Esophagus squamous epithelium (tissue), 5 donors: ENCODE data around the gene UNC5CL. TPM values are rescaled to one million over a fixed set of nuclear protein-coding genes. Genes with fewer than 3 reads are reported as not detected.

ENCODE experiments used
- DNase-seq: peaks from one replicate; lab custom pipeline; 2025; lab: John Stamatoyannopoulos, UW
- H3K27ac ChIP-seq, 4 donors: fragments of 200-600 bp; sonication (generic); one replicate each; pipeline ENCODE4 v1.5.1; 2016 to 2019; ENCODE audit warnings: mild to moderate bottlenecking in 1 of 4
- H3K27me3 ChIP-seq, 4 donors: fragments of 200-600 bp; sonication (generic); 1 replicate in 3 of 4; 2 replicates in 1 of 4; pipeline versions ENCODE4 v1.5.1 to v1.6.0; 2017 to 2021; ENCODE audit warnings: antibody characterized with exemption in 1 of 4
- H3K36me3 ChIP-seq, 3 donors: fragments of 200-600 bp; sonication (generic); one replicate each; pipeline ENCODE4 v1.5.1; 2016 to 2019
- H3K4me1 ChIP-seq, 3 donors: fragments of 200-600 bp; sonication (generic); one replicate each; pipeline ENCODE4 v1.5.1; 2017 to 2019
- H3K4me3 ChIP-seq, 4 donors: fragments of 200-600 bp; sonication (generic); 1 replicate in 3 of 4; 2 replicates in 1 of 4; pipeline ENCODE4 v1.5.1; 2016 to 2019; ENCODE audit warnings: mild to moderate bottlenecking in 2 of 4, moderate library complexity in 1 of 4
- H3K9me3 ChIP-seq, 3 donors: fragments of 200-600 bp; sonication (generic); one replicate each; pipeline ENCODE4 v1.5.1; 2016 to 2019
- POLR2A ChIP-seq, 4 donors: fragments of 450-650 bp; IDR thresholded peaks; one replicate each; pipeline ENCODE4 v1.6.1; 2017; ENCODE audit warnings: antibody characterized with exemption in 4 of 4, mild to moderate bottlenecking in 4 of 4, moderate library complexity in 3 of 4
- WGBS, 2 donors: methylation state at CpG; one replicate each; pipeline ENCODE4 v1.1.5; 2018; 5-methylcytosine and 5-hydroxymethylcytosine counted together
- intact Hi-C: fragments of 100-400 bp; cut with DNase I; formaldehyde crosslinking; loops from one replicate; pipeline ENCODE4 v1.15.0; 2022
- total RNA-seq, 4 donors: library from RNA; depleted of rRNA; stranded (reverse); fragments of >200 nt; gene quantifications; one replicate each; pipeline ENCODE4 v1.1.0, GENCODE V29; 2016
- TF ChIP-seq, protein P1 (sequence below), 6 experiments: fragments of 450-650 bp in 4 of 6; fragments of 200-600 bp in 2 of 6; sonication (generic) in 2 of 6; IDR thresholded peaks; one replicate each; pipeline ENCODE4 v1.5.1; 2016 to 2019; ENCODE audit warnings: antibody characterized with exemption in 6 of 6, mild to moderate bottlenecking in 4 of 6, moderate library complexity in 4 of 6
- donor health status: DM: yes; HTN: yes; CAD: no.

Gene UNC5CL
- total RNA-seq, 4 donors from 2014 or later: 0.42 to 1.2 (median 0.81) TPM

DNA sequence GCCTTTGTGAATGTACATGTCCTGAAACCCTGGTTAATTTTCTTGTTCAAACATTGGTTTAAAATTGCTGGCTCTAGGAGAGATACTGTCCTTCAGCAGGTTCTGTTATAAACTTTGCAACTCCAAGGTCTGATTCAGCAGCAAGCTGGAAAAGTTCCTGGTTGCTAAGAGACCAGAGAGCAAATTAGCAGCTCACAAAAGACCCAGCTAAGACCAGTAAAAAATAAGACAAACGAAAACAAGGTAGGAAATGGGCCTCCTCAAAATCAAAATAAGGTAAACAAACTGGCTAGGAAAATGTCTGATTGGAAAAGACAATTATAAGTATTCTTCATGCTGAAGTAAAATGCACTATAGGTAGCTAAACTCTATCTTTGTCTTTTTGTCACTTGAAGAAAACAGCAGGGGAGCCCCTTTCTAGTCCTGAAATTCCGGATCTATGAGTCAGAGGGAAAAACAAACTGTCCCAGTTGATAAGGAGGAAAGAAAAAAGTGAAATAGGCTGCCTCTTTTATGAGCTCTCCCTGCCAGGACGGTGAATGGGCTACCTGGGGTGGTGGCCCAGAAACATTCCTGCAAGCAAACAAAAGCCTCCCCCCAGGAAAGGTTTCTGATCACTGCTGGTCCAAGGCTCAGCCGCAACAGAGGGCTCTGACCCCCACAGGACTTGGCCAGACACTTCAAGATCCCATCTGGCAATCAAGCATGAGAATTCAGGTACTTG, 41.6 kb downstream of the UNC5CL start:
- H3K27ac ChIP-seq: peak overlapping the region in 1 of 4 donors; percentile 12
- H3K36me3 ChIP-seq: no peaks in the 10 kb centered on the region
- no peaks in the 10 kb centered on the region for H3K9me3 ChIP-seq
- TF ChIP-seq POLR2A (IDR thresholded peaks at IDR 0.05): no peak
- TF ChIP-seq, protein P1, sequence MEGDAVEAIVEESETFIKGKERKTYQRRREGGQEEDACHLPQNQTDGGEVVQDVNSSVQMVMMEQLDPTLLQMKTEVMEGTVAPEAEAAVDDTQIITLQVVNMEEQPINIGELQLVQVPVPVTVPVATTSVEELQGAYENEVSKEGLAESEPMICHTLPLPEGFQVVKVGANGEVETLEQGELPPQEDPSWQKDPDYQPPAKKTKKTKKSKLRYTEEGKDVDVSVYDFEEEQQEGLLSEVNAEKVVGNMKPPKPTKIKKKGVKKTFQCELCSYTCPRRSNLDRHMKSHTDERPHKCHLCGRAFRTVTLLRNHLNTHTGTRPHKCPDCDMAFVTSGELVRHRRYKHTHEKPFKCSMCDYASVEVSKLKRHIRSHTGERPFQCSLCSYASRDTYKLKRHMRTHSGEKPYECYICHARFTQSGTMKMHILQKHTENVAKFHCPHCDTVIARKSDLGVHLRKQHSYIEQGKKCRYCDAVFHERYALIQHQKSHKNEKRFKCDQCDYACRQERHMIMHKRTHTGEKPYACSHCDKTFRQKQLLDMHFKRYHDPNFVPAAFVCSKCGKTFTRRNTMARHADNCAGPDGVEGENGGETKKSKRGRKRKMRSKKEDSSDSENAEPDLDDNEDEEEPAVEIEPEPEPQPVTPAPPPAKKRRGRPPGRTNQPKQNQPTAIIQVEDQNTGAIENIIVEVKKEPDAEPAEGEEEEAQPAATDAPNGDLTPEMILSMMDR (IDR thresholded peaks at IDR 0.05): no peak
- intact Hi-C loops: no loop called here
- no peak overlapping the region for H3K4me3 ChIP-seq
- H3K27me3 ChIP-seq: peaks cover 0 to 2% (median 0%) of the 10 kb centered on the region in 4 donors
- WGBS, 2 donors: 38 to 47% methylated on average over 3 of the region's 4 CpGs
- H3K4me1 ChIP-seq: peaks cover 0 to 22% (median 4%) of the 10 kb centered on the region in 3 donors
- DNase-seq: no peak

GRCh38 chr6:40996591-40997233, 42.3 kb downstream of the UNC5CL start:
- intact Hi-C loops: no loop called here
- Histone ChIP-seq H3K4me1 (peaks cover 0 to 22% (median 4%) of the 10 kb centered on the region in 3 donors), H3K27ac (peak overlapping the region in 1 of 4 donors; percentile 12), H3K9me3 (no peaks in the 10 kb centered on the region), H3K4me3 (no peak overlapping the region), H3K27me3 (no peaks in the 10 kb centered on the region), H3K36me3 (no peaks in the 10 kb centered on the region)
- no peak for DNase-seq
- no peak for TF ChIP-seq POLR2A (IDR thresholded peaks at IDR 0.05)
- TF ChIP-seq, protein P1 (IDR thresholded peaks at IDR 0.05): no peak
- 38 to 43% methylated on average over 5 to 6 of the region's 6 CpGs for WGBS, 2 donors

- no peaks in the 10 kb centered on the region for H3K9me3 ChIP-seq
- no peaks in the 10 kb centered on the region for H3K36me3 ChIP-seq
- no peak for DNase-seq
- peaks cover 0 to 15% (median 3%) of the 10 kb centered on the region in 3 donors for H3K4me1 ChIP-seq
- no peak overlapping the region for H3K27ac ChIP-seq
- no peak overlapping the region for H3K4me3 ChIP-seq
- TF ChIP-seq POLR2A (IDR thresholded peaks at IDR 0.05): no peak
- TF ChIP-seq, protein P1 (IDR thresholded peaks at IDR 0.05): no peak
- intact Hi-C loops: no loop called here
- peaks cover 0 to 9% (median 0%) of the 10 kb centered on the region in 4 donors for H3K27me3 ChIP-seq
- WGBS, 2 donors: 76 to 81% methylated on average over 3 of the region's 3 CpGs
Observed at GRCh38 chr6:40992746-40993145, 46.3 kb downstream of the UNC5CL start.

- no peak overlapping the region for H3K27ac ChIP-seq
- intact Hi-C loops: no loop called here
- H3K36me3 ChIP-seq: no peaks in the 10 kb centered on the region
- H3K4me1 ChIP-seq: no peaks in the 10 kb centered on the region
- no peak overlapping the region for H3K4me3 ChIP-seq
- DNase-seq: no peak
- peaks cover 0 to 10% (median 0%) of the 10 kb centered on the region in 4 donors for H3K27me3 ChIP-seq
- no peaks in the 10 kb centered on the region for H3K9me3 ChIP-seq
- WGBS, 2 donors: 71 to 89% methylated on average over 4 of the region's 4 CpGs
- TF ChIP-seq POLR2A (IDR thresholded peaks at IDR 0.05): no peak
- TF ChIP-seq, protein P1 (IDR thresholded peaks at IDR 0.05): no peak
Observed at GRCh38 chr6:40990301-40990700, 48.7 kb downstream of the UNC5CL start.
